Tibial nerve (tissue), 4 donors: ENCODE measurements around the gene EXOSC9. TPM values are rescaled to one million over a fixed set of nuclear protein-coding genes. Genes with fewer than 3 reads are reported as not detected.

Source experiments
- DNase-seq, 2 donors: peaks; one replicate each; pipeline ENCODE4 v3.0.0-alpha.2; 2019; ENCODE audit warnings: low spot score in 2 of 2
- H3K27ac ChIP-seq, 4 donors: fragments of 200-600 bp; sonication (generic) in 3 of 4; one replicate each; pipeline ENCODE4 v1.5.1; 2017 to 2019; ENCODE audit warnings: mild to moderate bottlenecking in 1 of 4
- H3K27me3 ChIP-seq, 2 donors: fragments of 200-600 bp; sonication (generic) in 1 of 2; one replicate each; pipeline versions ENCODE4 v1.5.1 to v1.6.0; 2017 to 2019
- H3K36me3 ChIP-seq, 3 donors: fragments of 200-600 bp; sonication (generic); one replicate each; pipeline ENCODE4 v1.5.1; 2018 to 2019
- H3K4me1 ChIP-seq, 4 donors: fragments of 200-600 bp; sonication (generic) in 3 of 4; one replicate each; pipeline ENCODE4 v1.5.1; 2017 to 2019
- H3K4me3 ChIP-seq, 4 donors: fragments of 200-600 bp; sonication (generic) in 3 of 4; one replicate each; pipeline ENCODE4 v1.5.1; 2017 to 2019; ENCODE audit warnings: mild to moderate bottlenecking in 1 of 4, moderate library complexity in 1 of 4
- H3K9me3 ChIP-seq, 4 donors: fragments of 200-600 bp; sonication (generic) in 3 of 4; one replicate each; pipeline ENCODE4 v1.5.1; 2017 to 2019
- CTCF ChIP-seq, 5 experiments: fragments of 200-600 bp in 3 of 5; fragments of 450-650 bp in 2 of 5; sonication (generic) in 3 of 5; IDR thresholded peaks; one replicate each; pipeline ENCODE4 v1.5.1; 2016 to 2019; ENCODE audit warnings: antibody characterized with exemption in 5 of 5, mild to moderate bottlenecking in 3 of 5, moderate library complexity in 2 of 5
- EP300 ChIP-seq, 2 donors: sonication (generic); formaldehyde crosslinking; IDR thresholded peaks; one replicate each; pipeline ENCODE4 v1.6.1; 2017; ENCODE audit warnings: antibody characterized with exemption in 2 of 2, mild to moderate bottlenecking in 1 of 2
- POLR2A ChIP-seq, 2 donors: fragments of 450-650 bp; IDR thresholded peaks; one replicate each; pipeline ENCODE4 v1.6.1; 2017; ENCODE audit warnings: antibody characterized with exemption in 2 of 2, mild to moderate bottlenecking in 2 of 2, moderate library complexity in 2 of 2
- WGBS, 2 donors: methylation state at CpG; one replicate each; pipeline ENCODE4 v1.1.5; 2018; 5-methylcytosine and 5-hydroxymethylcytosine counted together
- total RNA-seq, 4 donors: library from RNA; depleted of rRNA; stranded (reverse); fragments of >200 nt; gene quantifications; one replicate each; pipeline ENCODE4 v1.1.0, GENCODE V29; 2016

The EXOSC9 gene
- total RNA-seq, 4 donors from 2014 or later, result 20.1 to 32.7 (median 26.6) TPM

- no peak for DNase-seq
- Histone ChIP-seq H3K4me1 (no peaks in the 10 kb centered on the region), H3K36me3 (no peaks in the 10 kb centered on the region), H3K9me3 (no peaks in the 10 kb centered on the region), H3K27me3 (peaks cover 0 to 15% of the 10 kb centered on the region in 2 donors), H3K27ac (no peak overlapping the region), H3K4me3 (no peak overlapping the region)
- TF ChIP-seq EP300 (IDR thresholded peaks at IDR 0.05) (no peak), CTCF (IDR thresholded peaks at IDR 0.05) (no peak), POLR2A (IDR thresholded peaks at IDR 0.05) (no peak)
- WGBS, 2 donors, result 94 to 97% methylated on average over 1 of the region's 1 CpG
These were observed 29.3 kb upstream of the EXOSC9 start for GRCh38 chr4:121771869-121772268.

GRCh38 chr4:121773883-121774282, 27.2 kb upstream of the EXOSC9 start:
- TF ChIP-seq CTCF (IDR thresholded peaks at IDR 0.05) (no peak), POLR2A (IDR thresholded peaks at IDR 0.05) (no peak), EP300 (IDR thresholded peaks at IDR 0.05) (no peak)
- no peak for DNase-seq
- 91 to 100% methylated on average over 1 of the region's 1 CpG for WGBS, 2 donors
- Histone ChIP-seq H3K4me3 (no peak overlapping the region), H3K9me3 (no peaks in the 10 kb centered on the region), H3K36me3 (no peaks in the 10 kb centered on the region), H3K4me1 (no peaks in the 10 kb centered on the region), H3K27me3 (peaks cover 0 to 10% of the 10 kb centered on the region in 2 donors), H3K27ac (no peak overlapping the region)

- no peak overlapping the region for H3K4me3 ChIP-seq
- no peak overlapping the region for H3K27ac ChIP-seq
- WGBS, 2 donors, result 83 to 86% methylated on average over 6 of the region's 6 CpGs
- no peaks in the 10 kb centered on the region for H3K9me3 ChIP-seq
- DNase-seq, result no peak
- TF ChIP-seq EP300 (IDR thresholded peaks at IDR 0.05) (no peak), CTCF (IDR thresholded peaks at IDR 0.05) (no peak), POLR2A (IDR thresholded peaks at IDR 0.05) (no peak)
- H3K4me1 ChIP-seq, result no peaks in the 10 kb centered on the region
- peaks cover 0 to 5% of the 10 kb centered on the region in 2 donors for H3K27me3 ChIP-seq
- no peaks in the 10 kb centered on the region for H3K36me3 ChIP-seq
These were observed 24.3 kb upstream of the EXOSC9 start for GRCh38 chr4:121776610-121777401.

- H3K27me3 ChIP-seq, result no peaks in the 10 kb centered on the region
- no peak for DNase-seq
- no peak overlapping the region for H3K27ac ChIP-seq
- 38 to 43% methylated on average over 3 of the region's 3 CpGs for WGBS, 2 donors
- H3K4me3 ChIP-seq, result no peak overlapping the region
- no peak for TF ChIP-seq POLR2A (IDR thresholded peaks at IDR 0.05)
- TF ChIP-seq EP300 (IDR thresholded peaks at IDR 0.05), result no peak
- TF ChIP-seq CTCF (IDR thresholded peaks at IDR 0.05), result no peak
- H3K4me1 ChIP-seq, result no peaks in the 10 kb centered on the region
- no peaks in the 10 kb centered on the region for H3K9me3 ChIP-seq
- no peaks in the 10 kb centered on the region for H3K36me3 ChIP-seq
These were observed 23.5 kb upstream of the EXOSC9 start for GRCh38 chr4:121777625-121778024.

GRCh38 chr4:121778991-121779628, 22.0 kb upstream of the EXOSC9 start:
- H3K4me3 ChIP-seq, result no peak overlapping the region
- no peaks in the 10 kb centered on the region for H3K4me1 ChIP-seq
- TF ChIP-seq CTCF (IDR thresholded peaks at IDR 0.05), result no peak
- TF ChIP-seq POLR2A (IDR thresholded peaks at IDR 0.05), result no peak
- no peak for TF ChIP-seq EP300 (IDR thresholded peaks at IDR 0.05)
- H3K9me3 ChIP-seq, result peaks cover 0 to under 1% (median 0%) of the 10 kb centered on the region in 4 donors
- no peaks in the 10 kb centered on the region for H3K36me3 ChIP-seq
- DNase-seq, result no peak
- H3K27ac ChIP-seq, result no peak overlapping the region
- H3K27me3 ChIP-seq, result no peaks in the 10 kb centered on the region
- 75 to 87% methylated on average over 8 of the region's 8 CpGs for WGBS, 2 donors
